GM19328 (cell line): ENCODE data around the gene PRKCE.

ENCODE experiments used
- ATAC-seq: cut with Tn5 transposase; IDR thresholded peaks from one replicate; pipeline ENCODE4 v1.9.1; 2021; ENCODE audit warnings: mild to moderate bottlenecking, moderate library complexity; ENCODE audit not compliant: unreplicated experiment

PRKCE gene

GRCh38 chr2:45951025-45951727 lies 299.7 kb downstream of the PRKCE start:
- no peak for ATAC-seq

- no peak for ATAC-seq
Observed at GRCh38 chr2:45952591-45952990, 301.1 kb downstream of the PRKCE start.

GRCh38 chr2:45953376-45954027 lies 302.0 kb downstream of the PRKCE start:
- no peak for ATAC-seq

- ATAC-seq: no peak
Observed at GRCh38 chr2:45954233-45954850, 302.9 kb downstream of the PRKCE start.

GRCh38 chr2:45957533-45958227 lies 306.2 kb downstream of the PRKCE start:
- no peak for ATAC-seq

- ATAC-seq: no peak
Observed at GRCh38 chr2:45960057-45960863, 308.8 kb downstream of the PRKCE start.

GRCh38 chr2:45962177-45962921 lies 310.9 kb downstream of the PRKCE start:
- ATAC-seq: no peak

- no peak for ATAC-seq
Observed at GRCh38 chr2:45963816-45964215, 312.3 kb downstream of the PRKCE start.

GRCh38 chr2:45964223-45964841 lies 312.9 kb downstream of the PRKCE start:
- ATAC-seq: no peak

- ATAC-seq: no peak
Observed at GRCh38 chr2:45964906-45965305, 313.4 kb downstream of the PRKCE start.

GRCh38 chr2:45965871-45966498 lies 314.5 kb downstream of the PRKCE start:
- no peak for ATAC-seq

- ATAC-seq: no peak
Observed at GRCh38 chr2:45968946-45969584, 317.6 kb downstream of the PRKCE start.

- no peak for ATAC-seq
Observed at GRCh38 chr2:45973426-45973825, 322.0 kb downstream of the PRKCE start.

- ATAC-seq: peak; percentile 73
Observed at GRCh38 chr2:45974056-45974455, 322.6 kb downstream of the PRKCE start.

GRCh38 chr2:45974762-45975408 lies 323.4 kb downstream of the PRKCE start:
- ATAC-seq: no peak

GRCh38 chr2:45975752-45976517 lies 324.5 kb downstream of the PRKCE start:
- ATAC-seq: no peak

- no peak for ATAC-seq
Observed at GRCh38 chr2:45978302-45978859, 326.9 kb downstream of the PRKCE start.
